ENCODE measurements around the gene TFF3. TPM values are rescaled to one million over a fixed set of nuclear protein-coding genes. Genes with fewer than 3 reads are reported as not detected.

TFF3 gene
- total RNA-seq, 1 donor from 2014 or later: 31.9 TPM

DNA sequence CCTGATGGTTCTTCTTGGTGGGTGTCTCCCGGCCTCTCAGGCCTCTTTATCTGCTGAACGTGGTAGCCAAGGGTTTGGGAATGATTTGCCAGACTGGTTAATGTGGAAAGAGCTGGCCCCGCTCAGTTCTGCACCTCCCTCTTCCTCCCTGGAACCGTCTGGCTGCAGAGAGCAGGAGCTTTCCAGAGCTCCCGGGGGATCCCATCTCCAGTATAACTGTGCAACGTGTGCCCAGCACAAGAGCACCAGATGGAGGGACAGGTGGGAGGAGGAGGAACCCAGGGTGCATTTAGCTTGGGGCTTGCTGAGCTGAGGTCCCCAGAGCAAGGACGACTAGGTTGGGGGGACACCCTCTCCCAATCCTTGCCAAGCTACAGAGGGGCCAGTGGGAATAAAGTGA lies 46.1 kb upstream of the TFF3 start:
- no peak for TF ChIP-seq POLR2A (IDR thresholded peaks at IDR 0.05)
- TF ChIP-seq, protein P1, sequence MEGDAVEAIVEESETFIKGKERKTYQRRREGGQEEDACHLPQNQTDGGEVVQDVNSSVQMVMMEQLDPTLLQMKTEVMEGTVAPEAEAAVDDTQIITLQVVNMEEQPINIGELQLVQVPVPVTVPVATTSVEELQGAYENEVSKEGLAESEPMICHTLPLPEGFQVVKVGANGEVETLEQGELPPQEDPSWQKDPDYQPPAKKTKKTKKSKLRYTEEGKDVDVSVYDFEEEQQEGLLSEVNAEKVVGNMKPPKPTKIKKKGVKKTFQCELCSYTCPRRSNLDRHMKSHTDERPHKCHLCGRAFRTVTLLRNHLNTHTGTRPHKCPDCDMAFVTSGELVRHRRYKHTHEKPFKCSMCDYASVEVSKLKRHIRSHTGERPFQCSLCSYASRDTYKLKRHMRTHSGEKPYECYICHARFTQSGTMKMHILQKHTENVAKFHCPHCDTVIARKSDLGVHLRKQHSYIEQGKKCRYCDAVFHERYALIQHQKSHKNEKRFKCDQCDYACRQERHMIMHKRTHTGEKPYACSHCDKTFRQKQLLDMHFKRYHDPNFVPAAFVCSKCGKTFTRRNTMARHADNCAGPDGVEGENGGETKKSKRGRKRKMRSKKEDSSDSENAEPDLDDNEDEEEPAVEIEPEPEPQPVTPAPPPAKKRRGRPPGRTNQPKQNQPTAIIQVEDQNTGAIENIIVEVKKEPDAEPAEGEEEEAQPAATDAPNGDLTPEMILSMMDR (IDR thresholded peaks at IDR 0.05): no peak
- no peak for TF ChIP-seq POLR2AphosphoS5 (IDR thresholded peaks at IDR 0.05; ENCODE audit: insufficient read depth in 1 of 2, low read depth in 1 of 2)
- intact Hi-C loops (cut with DNase I): no loop called here
- H3K36me3 ChIP-seq: no peaks in the 10 kb centered on the region
- H3K9me3 ChIP-seq: no peaks in the 10 kb centered on the region
- no peak overlapping the region for H3K27ac ChIP-seq
- no peaks in the 10 kb centered on the region for H3K27me3 ChIP-seq
- H3K4me1 ChIP-seq: no peaks in the 10 kb centered on the region
- no peak overlapping the region for H3K4me3 ChIP-seq
- DNase-seq (ENCODE audit: extremely low spot score in 2 of 2): no peak

DNA sequence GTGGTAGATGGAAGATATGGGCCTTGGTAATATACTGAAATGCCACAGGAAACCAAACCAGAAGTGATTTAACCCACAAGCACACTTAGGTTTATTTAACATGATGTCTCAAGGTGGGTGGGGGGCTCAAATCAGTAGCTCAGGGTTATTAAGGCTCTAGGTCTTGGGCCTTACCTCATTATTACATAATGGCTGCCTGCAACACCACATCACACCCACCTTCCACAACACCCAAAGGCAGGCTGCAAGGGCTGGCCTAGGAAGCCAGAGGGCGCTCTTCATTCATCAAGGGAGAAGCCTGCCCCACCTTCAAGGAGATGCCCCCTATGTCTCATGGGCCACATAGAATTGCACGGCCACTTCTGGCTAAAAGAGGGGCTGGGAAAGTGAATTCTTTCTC lies 45.1 kb upstream of the TFF3 start:
- Histone ChIP-seq H3K27me3 (no peaks in the 10 kb centered on the region), H3K4me3 (no peak overlapping the region), H3K36me3 (no peaks in the 10 kb centered on the region), H3K9me3 (no peaks in the 10 kb centered on the region), H3K27ac (no peak overlapping the region), H3K4me1 (no peaks in the 10 kb centered on the region)
- no peak for TF ChIP-seq POLR2A (IDR thresholded peaks at IDR 0.05)
- no peak for TF ChIP-seq POLR2AphosphoS5 (IDR thresholded peaks at IDR 0.05; ENCODE audit: insufficient read depth in 1 of 2, low read depth in 1 of 2)
- TF ChIP-seq, protein P1 (IDR thresholded peaks at IDR 0.05): no peak
- intact Hi-C loops (cut with DNase I): no loop called here
- no peak for DNase-seq (ENCODE audit: extremely low spot score in 2 of 2)

DNA sequence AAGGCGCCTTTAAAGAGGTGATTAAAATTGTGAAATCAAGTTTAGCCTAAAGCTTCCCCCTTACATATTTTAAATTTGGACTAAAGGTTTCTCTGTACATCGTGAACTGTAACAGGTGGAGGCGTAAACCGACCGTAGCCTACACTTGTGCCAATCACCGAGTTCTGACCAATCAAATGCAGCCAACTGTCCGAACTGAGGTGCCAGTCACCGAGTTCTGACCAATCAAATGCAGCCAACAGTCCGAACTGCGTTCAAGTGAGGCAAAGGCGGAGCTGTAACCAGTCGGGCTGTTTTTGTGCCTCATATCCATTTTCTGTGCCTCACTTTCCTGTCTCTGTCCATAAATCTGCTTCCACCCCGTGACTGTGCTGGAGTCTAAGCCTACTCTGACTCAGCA lies 43.7 kb upstream of the TFF3 start:
- Histone ChIP-seq H3K4me3 (no peak overlapping the region), H3K27me3 (no peaks in the 10 kb centered on the region), H3K36me3 (no peaks in the 10 kb centered on the region), H3K27ac (no peak overlapping the region), H3K9me3 (no peaks in the 10 kb centered on the region), H3K4me1 (no peaks in the 10 kb centered on the region)
- DNase-seq (ENCODE audit: extremely low spot score in 2 of 2): no peak
- TF ChIP-seq POLR2AphosphoS5 (IDR thresholded peaks at IDR 0.05; ENCODE audit: insufficient read depth in 1 of 2, low read depth in 1 of 2) (no peak), POLR2A (IDR thresholded peaks at IDR 0.05) (no peak)
- TF ChIP-seq, protein P1 (IDR thresholded peaks at IDR 0.05): no peak
- intact Hi-C loops (cut with DNase I): no loop called here

DNA sequence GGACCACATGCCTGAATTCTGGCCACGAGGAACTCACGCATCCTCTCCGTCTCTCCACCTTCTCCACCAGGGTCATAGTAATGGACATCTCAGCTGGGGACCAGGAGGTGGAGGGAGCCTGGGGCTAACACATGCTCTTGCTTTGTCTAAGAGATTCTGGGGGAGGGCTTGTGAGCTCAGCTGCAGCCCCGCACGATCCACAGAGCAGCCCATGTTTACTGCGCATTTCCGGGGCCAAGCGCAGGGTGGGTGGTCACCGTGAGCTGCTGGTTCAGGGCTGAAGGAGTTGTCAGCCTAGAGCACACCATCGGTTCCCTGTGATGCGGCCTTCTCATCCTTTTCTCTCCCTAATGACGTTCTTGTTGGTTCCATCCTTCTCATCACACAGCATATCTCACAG lies 43.1 kb upstream of the TFF3 start:
- Histone ChIP-seq H3K4me3 (no peak overlapping the region), H3K36me3 (no peaks in the 10 kb centered on the region), H3K27ac (no peak overlapping the region), H3K27me3 (no peaks in the 10 kb centered on the region), H3K4me1 (no peaks in the 10 kb centered on the region), H3K9me3 (no peaks in the 10 kb centered on the region)
- no peak for DNase-seq (ENCODE audit: extremely low spot score in 2 of 2)
- intact Hi-C loops (cut with DNase I): no loop called here
- TF ChIP-seq, protein P1 (IDR thresholded peaks at IDR 0.05): no peak
- TF ChIP-seq POLR2A (IDR thresholded peaks at IDR 0.05) (no peak), POLR2AphosphoS5 (IDR thresholded peaks at IDR 0.05; ENCODE audit: insufficient read depth in 1 of 2, low read depth in 1 of 2) (no peak)

DNA sequence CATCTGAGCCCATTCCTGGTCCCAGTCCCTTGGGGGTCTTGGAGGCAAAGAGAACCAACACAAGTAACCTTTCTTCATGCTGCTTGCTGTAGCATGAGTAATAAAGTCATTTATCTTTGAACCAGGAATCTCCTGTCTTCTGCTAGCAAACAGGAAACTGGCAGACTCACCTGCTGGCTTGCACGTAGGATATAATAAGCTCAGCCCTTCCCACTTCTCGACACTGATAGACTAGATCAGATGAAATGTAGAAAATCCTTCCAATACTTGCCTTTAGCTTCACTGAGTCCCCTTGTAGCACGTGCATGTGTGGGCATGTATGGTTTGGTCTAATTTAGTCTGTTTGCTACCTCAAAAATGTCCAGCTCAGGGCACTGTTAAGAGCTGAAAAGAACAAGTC lies 42.1 kb upstream of the TFF3 start:
- no peaks in the 10 kb centered on the region for H3K27me3 ChIP-seq
- no peaks in the 10 kb centered on the region for H3K9me3 ChIP-seq

More for the DNA sequence above, 42.1 kb upstream of the TFF3 start:
- H3K4me1 ChIP-seq: no peaks in the 10 kb centered on the region
- DNase-seq (ENCODE audit: extremely low spot score in 2 of 2): no peak
- H3K4me3 ChIP-seq: no peak overlapping the region
- no peak overlapping the region for H3K27ac ChIP-seq
- TF ChIP-seq POLR2AphosphoS5 (IDR thresholded peaks at IDR 0.05; ENCODE audit: insufficient read depth in 1 of 2, low read depth in 1 of 2) (no peak), POLR2A (IDR thresholded peaks at IDR 0.05) (no peak)
- TF ChIP-seq, protein P1 (IDR thresholded peaks at IDR 0.05): no peak
- intact Hi-C loops (cut with DNase I): no loop called here
- H3K36me3 ChIP-seq: no peaks in the 10 kb centered on the region
